ENCODE data around the gene PRSS2. TPM values are rescaled to one million over a fixed set of nuclear protein-coding genes. Genes with fewer than 3 reads are reported as not detected.
A peak's percentile ranks its signal among the peaks of the same experiment; 100 is the strongest.
"Not testable (repeated sequence)": the region's sequence is repeated elsewhere in the genome, so short reads cannot be mapped to it uniquely, and the experiment has no call there.

The PRSS2 gene
- total RNA-seq (1.8 TPM), polyA plus RNA-seq (23.1 TPM)
- long read RNA-seq, donor 1, result 0 reads
- long read RNA-seq, donor 2, result 0 reads
- long read RNA-seq, donor 3, partial matches to known transcripts, result 0 of 2 reads
- long read RNA-seq, donor 3, other reads (novel, unspliced or antisense), result 0 of 2 reads
- long read RNA-seq, donor 4, partial matches to known transcripts, result 0 of 1 reads
- long read RNA-seq, donor 4, other reads (novel, unspliced or antisense), result 0 of 1 reads
- long read RNA-seq, donor 5, partial matches to known transcripts, result 6 of 6 reads
- long read RNA-seq, donor 5, other reads (novel, unspliced or antisense), result 0 of 6 reads
- long read RNA-seq, donor 6, partial matches to known transcripts, result 6 of 7 reads
- long read RNA-seq, donor 6, other reads (novel, unspliced or antisense), result 0 of 7 reads
- long read RNA-seq, donor 7, result 0 reads
- long read RNA-seq, donor 8, result 0 reads
- long read RNA-seq, donor 9, result 0 reads
- long read RNA-seq, donor 10, partial matches to known transcripts, result 0 of 1 reads
- long read RNA-seq, donor 10, other reads (novel, unspliced or antisense), result 0 of 1 reads

DNA sequence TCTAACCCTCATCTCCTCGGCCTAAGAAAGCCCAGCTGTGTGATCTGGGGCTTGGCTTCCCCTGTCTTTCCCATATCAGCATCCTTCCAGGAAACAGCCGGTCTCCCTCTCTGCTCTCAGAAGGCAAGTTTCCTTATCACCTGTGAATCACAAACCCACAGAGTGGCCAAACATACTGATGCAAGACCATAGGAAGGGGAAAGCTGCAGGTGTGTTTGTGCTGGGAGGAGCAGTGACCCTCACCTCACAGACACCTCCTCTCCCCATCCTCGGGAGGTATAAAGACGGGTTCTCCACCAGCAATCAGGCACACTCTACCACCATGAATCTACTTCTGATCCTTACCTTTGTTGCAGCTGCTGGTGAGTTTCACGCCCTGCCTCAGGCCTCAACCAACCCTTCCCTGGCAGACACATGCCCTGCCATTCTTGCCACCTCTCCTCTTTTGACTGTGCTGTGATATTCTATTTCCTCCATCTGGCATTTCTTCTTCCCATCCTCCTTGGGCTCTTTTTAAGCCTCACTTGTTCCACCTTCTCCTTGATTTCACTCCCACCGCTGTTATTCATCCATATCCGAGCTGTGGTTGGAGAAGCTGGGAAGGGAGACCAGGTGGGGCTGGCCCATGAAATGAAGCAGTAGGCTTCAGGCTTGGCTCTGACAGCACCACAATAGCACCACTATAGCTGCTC is at the start of gene PRSS2:
PRSS2 (plus strand) TSS at position 310 of the 692 bp plus-strand sequence; CDS start at position 323, 13 bp downstream.
- no peaks in the 10 kb centered on the region for H3K27me3 ChIP-seq (ENCODE audit: control insufficient read depth in 2 of 2, insufficient read depth in 1 of 2, low read length in 1 of 2)
- 58% methylated on average over 7 of the region's 7 CpGs for whole genome bisulfite sequencing
- DNase-seq (ENCODE audit: low read depth in 6 of 9, low spot score in 9 of 9), result no peak

GRCh38 chr7:142720986-142721385 is 49.8 kb upstream of the PRSS2 start:
- Histone ChIP-seq H3K36me3 (ENCODE audit: control insufficient read depth in 2 of 2, insufficient read depth in 2 of 2, low read length in 1 of 2) (no peaks in the 10 kb centered on the region), H3K4me3 (ENCODE audit: low read length in 2 of 2) (peak overlapping the region in 1 of 2 donors; percentile 26), H3K27ac (ENCODE audit: low read depth in 1 of 2, low read length in 1 of 2) (no peak overlapping the region), H3K27me3 (ENCODE audit: control insufficient read depth in 2 of 2, insufficient read depth in 1 of 2, low read length in 1 of 2) (no peaks in the 10 kb centered on the region), H3K9me3 (ENCODE audit: control insufficient read depth in 2 of 2, insufficient read depth in 1 of 2, low read length in 1 of 2) (no peaks in the 10 kb centered on the region), H3K4me1 (ENCODE audit: control insufficient read depth in 2 of 2, insufficient read depth in 2 of 2, low read length in 2 of 2) (peaks cover 3 to 36% of the 10 kb centered on the region in 2 donors)
- peak in 3 of 9 donors; percentile 9 to 57 (median 38) for DNase-seq (ENCODE audit: low read depth in 6 of 9, low spot score in 9 of 9)
- 87% methylated on average over 10 of the region's 10 CpGs for WGBS

More for the DNA sequence above, at the start of gene PRSS2:
- H3K4me3 ChIP-seq (ENCODE audit: low read length in 2 of 2), result no peak within 1 kb of the TSS
- no peaks in the 10 kb centered on the region for H3K9me3 ChIP-seq (ENCODE audit: control insufficient read depth in 2 of 2, insufficient read depth in 1 of 2, low read length in 1 of 2)
- no peaks in the 10 kb centered on the region for H3K36me3 ChIP-seq (ENCODE audit: control insufficient read depth in 2 of 2, insufficient read depth in 2 of 2, low read length in 1 of 2)
- peak within 1 kb of the TSS in 1 of 2 donors; percentile 18 for H3K27ac ChIP-seq (ENCODE audit: low read depth in 1 of 2, low read length in 1 of 2)
- peaks cover 3 to 21% of the 10 kb centered on the region in 2 donors for H3K4me1 ChIP-seq (ENCODE audit: control insufficient read depth in 2 of 2, insufficient read depth in 2 of 2, low read length in 2 of 2)

DNA sequence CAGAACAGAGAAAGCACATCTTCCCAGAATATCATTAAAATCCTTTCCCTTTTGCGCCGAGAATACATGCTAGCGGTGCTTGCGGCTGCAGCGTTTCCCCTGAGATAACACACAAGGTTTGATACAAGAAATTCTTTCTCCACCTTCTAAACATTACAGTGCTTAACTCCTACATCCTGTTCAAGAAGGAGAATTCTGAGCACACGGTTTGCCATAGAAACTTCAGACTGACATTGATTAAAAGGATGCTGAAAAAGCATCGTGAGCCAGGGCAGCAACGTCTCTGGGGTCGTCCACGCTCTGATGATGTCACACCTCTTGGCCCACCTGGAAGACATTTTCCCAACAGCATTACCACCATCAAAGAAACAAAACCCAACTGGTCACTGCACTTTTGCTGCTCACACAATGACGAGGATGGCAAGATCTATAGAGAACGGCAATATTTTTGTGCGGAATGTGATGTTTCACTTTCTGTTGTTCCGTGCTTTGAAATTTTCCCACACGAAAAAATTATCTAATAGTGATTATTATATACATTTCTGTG is 48.4 kb upstream of the PRSS2 start:
- Histone ChIP-seq H3K27ac (ENCODE audit: low read depth in 1 of 2, low read length in 1 of 2) (peak overlapping the region in 1 of 2 donors; percentile 8), H3K9me3 (ENCODE audit: control insufficient read depth in 2 of 2, insufficient read depth in 1 of 2, low read length in 1 of 2) (no peaks in the 10 kb centered on the region), H3K27me3 (ENCODE audit: control insufficient read depth in 2 of 2, insufficient read depth in 1 of 2, low read length in 1 of 2) (no peaks in the 10 kb centered on the region), H3K36me3 (ENCODE audit: control insufficient read depth in 2 of 2, insufficient read depth in 2 of 2, low read length in 1 of 2) (no peaks in the 10 kb centered on the region), H3K4me3 (ENCODE audit: low read length in 2 of 2) (peak overlapping the region in 1 of 2 donors; percentile 15), H3K4me1 (ENCODE audit: control insufficient read depth in 2 of 2, insufficient read depth in 2 of 2, low read length in 2 of 2) (peaks cover 0 to 24% of the 10 kb centered on the region in 2 donors)
- 70% methylated on average over 15 of the region's 15 CpGs for WGBS
- peak in 2 of 9 donors; percentile 26 to 51 for DNase-seq (ENCODE audit: low read depth in 6 of 9, low spot score in 9 of 9)

DNA sequence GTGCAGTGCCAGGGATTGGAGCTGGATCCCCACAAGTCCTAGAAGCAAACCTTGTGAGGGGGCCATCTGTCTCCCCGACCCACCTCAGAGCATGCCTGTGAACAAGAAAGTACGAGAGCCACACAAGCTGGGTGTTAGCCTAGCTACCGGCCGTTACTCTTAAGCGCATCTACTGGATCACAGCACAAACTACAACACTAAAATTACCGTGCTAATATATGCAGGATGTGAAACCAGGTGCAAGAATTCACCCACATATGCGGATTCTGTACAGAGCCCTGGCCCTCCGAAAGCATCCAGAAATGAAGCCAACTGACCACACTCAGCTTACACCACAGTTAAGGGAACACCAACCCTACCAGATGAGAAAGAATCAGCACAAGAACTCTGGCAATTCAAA is 37.5 kb upstream of the PRSS2 start:
- no peak for DNase-seq (ENCODE audit: low read depth in 6 of 9, low spot score in 9 of 9)
- Histone ChIP-seq H3K4me3 (ENCODE audit: low read length in 2 of 2) (no peak overlapping the region), H3K27me3 (ENCODE audit: control insufficient read depth in 2 of 2, insufficient read depth in 1 of 2, low read length in 1 of 2) (no peaks in the 10 kb centered on the region), H3K9me3 (ENCODE audit: control insufficient read depth in 2 of 2, insufficient read depth in 1 of 2, low read length in 1 of 2) (no peaks in the 10 kb centered on the region), H3K27ac (ENCODE audit: low read depth in 1 of 2, low read length in 1 of 2) (no peak overlapping the region), H3K36me3 (ENCODE audit: control insufficient read depth in 2 of 2, insufficient read depth in 2 of 2, low read length in 1 of 2) (no peaks in the 10 kb centered on the region), H3K4me1 (ENCODE audit: control insufficient read depth in 2 of 2, insufficient read depth in 2 of 2, low read length in 2 of 2) (no peaks in the 10 kb centered on the region)
- WGBS, result 72% methylated on average over 8 of the region's 8 CpGs

- Histone ChIP-seq H3K27me3 (ENCODE audit: control insufficient read depth in 2 of 2, insufficient read depth in 1 of 2, low read length in 1 of 2) (no peaks in the 10 kb centered on the region), H3K4me1 (ENCODE audit: control insufficient read depth in 2 of 2, insufficient read depth in 2 of 2, low read length in 2 of 2) (peaks cover 0 to 17% of the 10 kb centered on the region in 2 donors), H3K27ac (ENCODE audit: low read depth in 1 of 2, low read length in 1 of 2) (no peak overlapping the region), H3K36me3 (ENCODE audit: control insufficient read depth in 2 of 2, insufficient read depth in 2 of 2, low read length in 1 of 2) (no peaks in the 10 kb centered on the region), H3K9me3 (ENCODE audit: control insufficient read depth in 2 of 2, insufficient read depth in 1 of 2, low read length in 1 of 2) (no peaks in the 10 kb centered on the region), H3K4me3 (ENCODE audit: low read length in 2 of 2) (no peak overlapping the region)
- peak in 3 of 9 donors; percentile 15 to 63 (median 26) for DNase-seq (ENCODE audit: low read depth in 6 of 9, low spot score in 9 of 9)
- WGBS, result 21% methylated on average over 2 of the region's 2 CpGs
Observed at GRCh38 chr7:142739923-142740492, 30.8 kb upstream of the PRSS2 start.

- WGBS, result 15% methylated on average over 5 of the region's 5 CpGs
- H3K9me3 ChIP-seq (ENCODE audit: control insufficient read depth in 2 of 2, insufficient read depth in 1 of 2, low read length in 1 of 2), result no peaks in the 10 kb centered on the region
- no peak overlapping the region for H3K27ac ChIP-seq (ENCODE audit: low read depth in 1 of 2, low read length in 1 of 2)
- no peaks in the 10 kb centered on the region for H3K27me3 ChIP-seq (ENCODE audit: control insufficient read depth in 2 of 2, insufficient read depth in 1 of 2, low read length in 1 of 2)
- peaks cover 0 to 17% of the 10 kb centered on the region in 2 donors for H3K4me1 ChIP-seq (ENCODE audit: control insufficient read depth in 2 of 2, insufficient read depth in 2 of 2, low read length in 2 of 2)
- no peak overlapping the region for H3K4me3 ChIP-seq (ENCODE audit: low read length in 2 of 2)
- peak in 1 of 9 donors; percentile 48 for DNase-seq (ENCODE audit: low read depth in 6 of 9, low spot score in 9 of 9)
- H3K36me3 ChIP-seq (ENCODE audit: control insufficient read depth in 2 of 2, insufficient read depth in 2 of 2, low read length in 1 of 2), result no peaks in the 10 kb centered on the region
Observed at GRCh38 chr7:142740786-142741185, 30.0 kb upstream of the PRSS2 start.

DNA sequence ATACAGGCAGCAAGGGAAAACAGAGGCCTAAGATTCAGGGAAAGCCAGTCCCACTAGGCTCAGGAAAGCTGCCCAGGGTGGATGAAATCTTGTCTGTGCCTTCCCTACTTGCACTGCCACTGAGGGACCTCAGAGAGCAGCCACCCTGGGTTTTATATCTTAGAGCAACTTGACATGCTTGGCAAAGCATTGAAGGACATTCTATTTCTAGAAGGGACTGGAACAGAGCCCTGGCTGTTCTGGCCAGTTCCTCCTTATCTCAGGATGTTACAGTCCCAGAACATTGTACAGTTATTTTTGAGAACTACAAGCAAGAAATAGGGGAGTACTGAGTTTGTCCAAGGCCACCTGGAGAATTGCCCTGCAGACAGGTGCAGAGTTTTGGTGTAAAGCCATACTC is 28.8 kb upstream of the PRSS2 start:
- H3K27me3 ChIP-seq (ENCODE audit: control insufficient read depth in 2 of 2, insufficient read depth in 1 of 2, low read length in 1 of 2); H3K4me3 ChIP-seq (ENCODE audit: low read length in 2 of 2); DNase-seq (ENCODE audit: low read depth in 6 of 9, low spot score in 9 of 9); H3K9me3 ChIP-seq (ENCODE audit: control insufficient read depth in 2 of 2, insufficient read depth in 1 of 2, low read length in 1 of 2); H3K36me3 ChIP-seq (ENCODE audit: control insufficient read depth in 2 of 2, insufficient read depth in 2 of 2, low read length in 1 of 2); H3K27ac ChIP-seq (ENCODE audit: low read depth in 1 of 2, low read length in 1 of 2): not testable (repeated sequence)
- H3K4me1 ChIP-seq (ENCODE audit: control insufficient read depth in 2 of 2, insufficient read depth in 2 of 2, low read length in 2 of 2), result peaks cover 0 to 17% of the 10 kb centered on the region in 2 donors

- no peak overlapping the region for H3K27ac ChIP-seq (ENCODE audit: low read depth in 1 of 2, low read length in 1 of 2)
- no peaks in the 10 kb centered on the region for H3K9me3 ChIP-seq (ENCODE audit: control insufficient read depth in 2 of 2, insufficient read depth in 1 of 2, low read length in 1 of 2)
- H3K4me3 ChIP-seq (ENCODE audit: low read length in 2 of 2), result no peak overlapping the region
- peaks cover 0 to 19% of the 10 kb centered on the region in 2 donors for H3K4me1 ChIP-seq (ENCODE audit: control insufficient read depth in 2 of 2, insufficient read depth in 2 of 2, low read length in 2 of 2)
- no peaks in the 10 kb centered on the region for H3K27me3 ChIP-seq (ENCODE audit: control insufficient read depth in 2 of 2, insufficient read depth in 1 of 2, low read length in 1 of 2)
- H3K36me3 ChIP-seq (ENCODE audit: control insufficient read depth in 2 of 2, insufficient read depth in 2 of 2, low read length in 1 of 2), result no peaks in the 10 kb centered on the region
- DNase-seq (ENCODE audit: low read depth in 6 of 9, low spot score in 9 of 9), result no peak
- WGBS, result 94% methylated on average over 1 of the region's 1 CpG
Observed at GRCh38 chr7:142745091-142745635, 25.6 kb upstream of the PRSS2 start.
